NCI-H2107 treated with DMSO at 0.1 percent for 48 hours (cell line): ENCODE measurements around the gene TMEM119.

Experiments used
- DNase-seq: peaks from one replicate; lab custom pipeline; 2025; ENCODE audit not compliant: unreplicated experiment; lab: John Stamatoyannopoulos, UW

TMEM119 gene

GRCh38 chr12:108616941-108617858 lies 19.3 kb upstream of the TMEM119 start:
- DNase-seq = no peak

- no peak for DNase-seq
Observed at GRCh38 chr12:108616359-108616758, 18.5 kb upstream of the TMEM119 start.

DNA sequence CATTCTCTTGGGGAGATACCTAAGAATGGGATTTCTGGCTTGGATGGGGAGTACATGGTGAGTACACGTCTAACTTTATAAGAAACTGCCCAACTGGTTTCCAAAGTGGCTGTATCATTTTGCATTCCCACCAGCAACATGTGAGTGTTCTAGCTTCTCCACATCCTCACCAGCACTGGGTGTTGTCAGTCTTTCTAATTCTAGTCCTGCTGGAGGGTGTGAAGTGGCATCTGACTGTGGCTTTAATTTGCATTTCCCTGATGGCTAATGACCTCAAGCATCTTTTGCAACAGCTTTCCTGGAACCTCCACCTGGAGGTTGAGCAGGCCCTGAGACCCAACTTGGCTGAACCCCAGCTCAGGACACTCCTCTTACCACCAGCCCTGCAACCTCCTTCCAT lies 18.0 kb upstream of the TMEM119 start:
- no peak for DNase-seq

DNA sequence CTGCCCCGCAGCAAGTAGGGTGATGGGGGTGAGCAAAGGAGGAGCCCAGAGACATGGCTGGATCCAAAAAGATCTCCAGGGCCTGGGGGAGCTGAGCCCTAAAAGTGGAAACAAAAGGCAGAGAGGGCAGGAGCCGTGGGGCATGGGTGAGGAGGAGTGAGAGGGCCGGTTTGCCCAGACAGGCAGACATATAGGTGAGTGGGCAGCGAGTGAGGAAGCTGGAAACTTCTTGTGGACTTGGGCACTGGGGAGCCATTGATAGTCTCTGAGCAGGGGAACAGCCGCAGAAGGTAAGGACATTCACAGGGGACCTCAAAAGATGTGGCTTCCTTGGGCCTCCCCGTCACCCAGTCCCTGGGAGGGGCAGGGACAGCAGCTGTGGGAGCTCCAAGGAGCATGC lies 16.8 kb upstream of the TMEM119 start:
- no peak for DNase-seq

- no peak for DNase-seq
Observed at GRCh38 chr12:108614041-108614440, 16.2 kb upstream of the TMEM119 start.

GRCh38 chr12:108613548-108613947 lies 15.7 kb upstream of the TMEM119 start:
- no peak for DNase-seq

DNA sequence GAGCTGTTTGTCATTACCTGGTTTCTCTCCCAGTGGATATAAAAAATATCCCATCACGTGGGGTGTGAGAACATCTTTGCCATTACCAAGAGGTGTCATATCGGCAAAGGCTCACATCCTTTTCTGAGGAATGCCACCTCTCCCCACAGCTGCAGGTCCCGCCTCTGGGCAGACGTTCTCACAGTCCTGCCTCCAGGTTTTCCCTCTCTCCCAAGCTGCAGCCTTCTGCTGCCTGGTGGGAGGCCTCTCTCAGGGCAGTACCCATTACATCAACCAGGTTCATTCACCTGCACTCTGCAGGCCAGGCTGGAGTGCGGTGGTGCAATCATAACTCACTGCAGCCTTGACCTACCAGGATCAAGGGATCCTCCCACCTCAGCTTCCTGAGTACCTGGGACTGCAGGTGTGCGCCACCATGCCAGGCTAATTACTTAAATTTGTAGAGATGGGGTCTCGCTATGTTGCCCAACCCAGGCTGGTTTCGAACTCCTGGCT lies 15.0 kb upstream of the TMEM119 start:
- peak; percentile 53 for DNase-seq

DNA sequence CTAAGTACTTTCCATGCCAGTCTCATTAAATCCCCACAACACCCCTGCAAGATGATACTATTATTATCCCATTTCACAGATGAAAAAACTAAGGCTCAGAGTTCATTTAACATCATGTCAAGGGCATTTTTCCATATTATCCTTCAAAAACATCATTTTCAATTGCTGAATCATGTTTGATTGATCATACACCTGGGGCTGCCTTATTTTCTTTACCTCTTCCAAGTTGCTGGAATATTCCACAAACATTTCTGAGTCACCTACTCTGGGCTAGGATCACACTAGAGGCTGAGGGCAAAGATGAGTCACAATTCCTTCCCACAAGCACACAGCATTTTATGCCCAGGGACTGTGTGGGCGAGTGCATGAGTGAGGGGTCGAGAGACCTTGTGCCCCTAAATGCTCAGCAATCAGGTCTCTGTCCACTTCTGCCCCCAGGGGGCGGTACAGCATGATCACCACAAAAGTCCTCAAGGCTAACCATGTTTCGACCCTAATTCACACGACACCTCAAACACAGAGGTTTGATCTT lies 14.1 kb upstream of the TMEM119 start:
- no peak for DNase-seq

GRCh38 chr12:108610856-108611605 lies 13.1 kb upstream of the TMEM119 start:
- no peak for DNase-seq

DNA sequence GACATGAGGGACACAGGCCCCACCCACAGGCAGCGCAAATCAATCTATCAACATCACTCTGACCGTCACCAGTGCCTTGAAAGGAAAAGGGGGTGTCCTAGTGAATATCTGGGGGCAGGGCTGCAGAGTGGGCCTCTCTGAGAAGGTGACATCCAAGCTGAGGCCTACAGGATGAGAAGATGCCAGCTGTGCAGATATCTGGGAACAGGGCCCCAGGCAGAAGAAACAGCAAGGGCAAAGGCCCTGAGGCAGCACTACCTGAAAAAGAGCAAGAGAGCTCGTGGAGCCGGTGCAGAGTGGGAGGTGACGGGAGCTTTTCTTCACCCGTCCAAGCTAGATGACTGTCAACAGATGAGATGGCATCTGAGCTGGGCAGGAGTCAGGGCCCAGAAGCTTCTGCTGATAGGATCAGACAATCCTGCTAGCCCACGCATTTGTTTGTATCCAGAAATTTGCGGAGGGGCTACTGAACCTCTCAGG lies 12.5 kb upstream of the TMEM119 start:
- DNase-seq = no peak

DNA sequence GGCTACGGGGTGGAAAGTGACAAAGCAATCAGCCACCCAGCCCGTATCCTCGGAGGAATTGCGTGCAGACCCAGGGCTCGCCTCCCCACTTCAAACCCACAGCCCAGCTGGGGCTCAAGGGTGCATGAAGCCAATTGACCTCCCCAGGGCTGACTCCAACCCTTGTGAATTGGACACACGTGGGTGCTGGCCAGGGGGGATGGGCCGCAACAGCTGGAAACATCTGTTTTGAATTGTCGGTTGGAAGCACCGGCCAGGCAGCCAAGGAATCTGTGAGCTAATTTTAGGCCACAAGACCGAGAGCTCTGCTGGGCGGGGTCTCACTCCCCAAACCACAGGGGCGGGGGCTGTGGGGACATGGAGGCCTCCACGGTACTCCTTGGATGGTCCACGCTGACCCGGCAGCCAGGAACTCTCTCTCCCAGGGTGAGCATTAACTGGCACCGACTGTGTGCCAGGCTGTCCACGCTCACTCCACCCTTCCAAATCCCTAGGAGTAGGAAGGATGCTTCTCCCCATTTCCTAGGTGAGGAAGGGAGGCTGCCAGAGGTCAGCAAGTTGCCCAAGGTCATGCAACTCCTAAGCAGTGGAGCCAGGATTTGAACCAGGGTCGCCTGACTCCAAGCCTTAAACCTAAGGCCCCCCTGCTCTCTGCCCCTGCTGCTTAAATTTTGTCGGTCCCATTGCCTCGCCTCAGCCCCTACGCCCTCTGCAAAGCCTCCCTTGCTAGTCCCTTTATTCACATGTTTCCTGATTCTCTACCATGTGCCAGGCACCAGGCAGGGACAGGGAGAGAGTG lies 11.9 kb upstream of the TMEM119 start:
- DNase-seq = no peak

- no peak for DNase-seq
Observed at GRCh38 chr12:108608616-108609015, 10.7 kb upstream of the TMEM119 start.

DNA sequence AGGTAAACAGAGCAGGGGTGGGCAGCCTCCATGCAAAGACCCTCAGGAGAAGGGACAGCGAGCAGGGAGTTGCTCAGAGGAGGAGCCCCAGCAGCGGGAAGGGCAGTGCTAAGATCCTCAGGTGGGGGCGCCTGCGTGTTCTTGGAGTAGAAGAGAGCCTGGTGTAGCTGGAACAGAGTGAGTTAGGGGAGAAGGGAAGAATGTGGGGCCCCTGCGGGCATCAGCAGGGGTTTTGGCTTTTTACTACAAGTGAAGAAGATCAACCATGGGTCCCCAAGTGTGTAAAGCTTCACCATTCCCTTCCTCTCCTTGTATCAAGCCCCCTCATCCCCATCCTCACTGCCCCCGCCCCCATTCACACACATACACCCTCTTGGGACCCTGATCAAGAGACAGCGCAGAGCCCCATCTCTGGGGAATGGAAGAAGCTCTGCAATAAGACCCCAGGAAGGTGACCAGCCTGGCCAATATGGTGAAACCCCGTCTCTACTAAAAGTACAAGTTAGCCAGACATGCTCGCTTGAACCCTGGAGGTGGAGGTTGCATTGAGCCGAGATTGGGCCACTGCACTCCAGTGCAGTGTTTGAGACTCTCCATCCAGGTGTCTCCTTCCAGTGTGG lies 10.2 kb upstream of the TMEM119 start:
- DNase-seq = no peak

DNA sequence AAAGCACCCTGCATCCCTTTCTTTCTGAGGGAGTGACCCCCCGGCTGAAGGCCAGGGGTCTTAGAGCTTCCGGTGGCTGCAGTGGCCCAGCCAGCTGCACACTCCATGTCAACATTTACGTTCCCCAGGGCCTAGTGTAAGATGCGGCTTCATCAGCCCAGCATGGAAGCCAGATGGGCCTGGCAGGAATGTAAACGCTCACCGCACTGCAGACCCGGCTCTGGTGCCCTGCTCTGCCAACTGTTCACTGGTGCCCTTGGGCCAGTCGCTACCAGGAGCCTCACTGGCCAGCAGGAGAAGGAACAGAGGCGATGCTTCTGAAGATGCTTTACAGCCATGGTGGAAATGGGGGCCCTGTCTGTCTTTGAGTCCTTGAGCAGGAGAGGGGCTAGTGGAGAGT lies 8.6 kb upstream of the TMEM119 start:
- no peak for DNase-seq

DNA sequence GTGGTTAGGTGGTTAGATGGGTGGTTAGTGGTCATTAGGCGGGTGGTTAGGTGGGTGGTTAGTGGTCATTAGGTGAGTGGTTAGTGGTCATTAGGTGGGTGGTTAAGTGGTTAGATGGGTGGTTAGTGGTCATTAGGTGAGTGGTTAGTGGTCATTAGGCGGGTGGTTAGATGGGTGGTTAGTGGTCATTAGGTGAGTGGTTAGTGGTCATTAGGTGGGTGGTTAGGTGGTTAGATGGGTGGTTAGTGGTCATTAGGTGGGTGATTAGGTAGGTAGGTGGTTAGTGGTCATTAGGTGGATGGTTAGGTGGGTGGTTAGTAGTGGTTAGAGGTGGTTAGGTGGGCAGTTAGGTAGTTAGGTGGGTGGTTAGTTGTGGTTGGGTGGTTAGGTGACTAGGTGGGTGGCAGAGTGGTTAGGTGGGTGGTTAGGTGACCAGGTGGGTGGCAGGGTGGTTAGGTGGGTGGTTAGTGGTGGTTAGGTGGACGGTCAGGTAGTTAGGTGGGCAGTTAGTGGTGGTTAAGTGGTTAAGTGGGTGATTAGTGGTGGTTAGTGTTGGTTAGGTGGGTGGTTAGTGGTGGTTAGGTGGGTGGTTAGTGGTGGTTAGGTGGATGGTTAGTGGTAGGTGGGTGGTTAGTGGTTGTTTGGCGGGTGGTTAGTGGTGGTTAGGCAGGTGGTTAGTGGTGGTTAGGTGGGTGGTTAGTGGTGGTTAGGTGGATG lies 8.0 kb upstream of the TMEM119 start:
- no peak for DNase-seq

DNA sequence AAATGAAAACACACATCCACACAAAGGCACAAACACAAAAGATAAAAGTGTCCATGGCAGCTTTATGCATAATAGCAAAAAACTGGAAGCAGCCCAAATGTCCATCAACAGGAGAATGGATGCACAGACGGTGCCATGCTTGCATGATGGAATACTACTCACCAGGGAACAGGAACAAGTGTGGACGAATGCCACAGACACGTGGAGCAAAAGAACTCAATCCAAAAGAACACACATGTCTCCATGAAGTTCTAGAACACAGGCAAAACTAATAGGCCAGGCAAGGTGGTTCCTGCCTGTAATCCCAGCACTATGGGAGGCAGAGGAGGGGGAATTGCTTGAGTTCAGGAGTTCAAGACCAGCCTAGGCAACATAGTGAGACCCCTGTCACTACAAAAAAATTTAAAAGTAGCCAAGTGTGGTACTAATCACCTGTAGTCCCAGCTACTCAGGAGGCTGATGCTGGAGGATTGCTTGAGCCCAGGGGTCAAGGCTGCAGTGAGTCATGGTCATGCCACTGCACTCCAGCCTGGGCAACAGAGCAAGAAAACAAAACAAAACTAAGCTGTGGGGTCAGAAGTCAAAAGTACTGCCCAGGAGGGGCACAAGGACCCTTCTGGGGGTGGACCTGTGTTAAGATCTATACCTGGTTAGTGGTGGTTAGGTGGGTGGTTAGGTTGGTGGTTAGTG lies 7.3 kb upstream of the TMEM119 start:
- DNase-seq = no peak

DNA sequence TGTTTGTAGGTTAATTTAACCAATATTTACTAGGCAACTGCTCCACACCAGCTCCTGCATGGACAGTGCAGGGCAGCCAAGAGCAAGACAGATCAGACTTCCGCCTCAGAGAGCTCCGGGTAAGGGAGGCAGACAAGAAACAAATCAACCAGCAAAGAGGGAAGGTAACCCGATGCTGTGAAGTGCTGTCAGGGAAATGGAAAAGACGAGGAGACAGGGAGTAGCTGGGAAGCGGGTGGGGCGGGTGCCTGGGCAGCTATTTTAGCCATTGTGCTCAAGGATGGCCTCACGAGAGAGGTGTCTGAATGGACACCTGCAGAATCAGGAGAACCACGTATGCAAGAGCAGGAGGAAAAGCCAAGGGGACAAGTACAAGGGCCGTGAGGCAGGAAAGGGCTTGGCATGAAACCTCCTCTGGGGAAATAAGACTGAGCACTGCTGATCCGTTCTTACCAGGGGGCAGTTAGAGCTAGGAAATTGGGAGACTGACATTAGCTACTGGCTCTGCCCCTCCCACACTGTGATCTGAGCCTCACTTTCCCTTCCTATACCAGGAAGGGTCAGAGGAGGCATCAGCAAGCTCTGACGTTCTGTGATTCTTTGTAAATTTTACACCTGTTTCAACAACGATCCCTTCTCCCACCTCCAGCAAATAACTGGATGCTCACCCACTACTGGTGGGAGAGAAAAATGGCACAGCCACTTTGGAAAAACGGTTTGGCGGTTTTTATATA lies 6.5 kb upstream of the TMEM119 start:
- DNase-seq = peak; percentile 52

DNA sequence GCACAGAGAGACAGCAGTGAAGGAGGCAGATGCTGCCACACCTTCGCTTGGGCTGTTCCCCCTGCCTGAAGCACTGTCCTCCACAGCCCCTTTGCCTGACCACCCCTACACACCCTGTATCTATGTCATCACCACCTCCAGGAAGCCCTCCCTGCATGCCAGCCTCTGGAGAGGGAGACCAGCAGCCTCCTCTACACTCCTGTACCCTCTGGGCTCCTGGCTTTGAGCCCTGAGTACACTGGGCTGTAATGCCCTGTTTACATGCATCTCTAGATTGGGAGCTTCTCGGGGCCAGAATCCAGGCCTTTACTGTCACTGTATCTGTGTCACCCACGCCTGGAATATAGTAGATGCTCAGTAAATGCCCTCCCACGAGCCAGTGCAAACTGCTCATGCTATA lies 5.9 kb upstream of the TMEM119 start:
- DNase-seq = no peak
